HG02870 (cell line): Measurements from ENCODE around the gene CHST8.
"Not testable (repeated sequence)": the region's sequence is repeated elsewhere in the genome, so short reads cannot be mapped to it uniquely, and the experiment has no call there.

Source experiments
- ATAC-seq: cut with Tn5 transposase; IDR thresholded peaks from one replicate; pipeline ENCODE4 v1.9.1; 2021; ENCODE audit warnings: mild to moderate bottlenecking, moderate library complexity; ENCODE audit not compliant: unreplicated experiment

CHST8 gene

GRCh38 chr19:33621811-33622504, at the start of gene CHST8:
Gene CHST8 (plus strand): TSS chr19:33621953. CDS start chr19:33689262, 67,309 bp downstream.
- no peak for ATAC-seq

GRCh38 chr19:33572929-33573328, 48.8 kb upstream of the CHST8 start:
- no peak for ATAC-seq

- ATAC-seq: no peak
Measured at GRCh38 chr19:33574824-33575223, 46.9 kb upstream of the CHST8 start.

GRCh38 chr19:33578697-33579096, 43.1 kb upstream of the CHST8 start:
- ATAC-seq: no peak

- no peak for ATAC-seq
Measured at GRCh38 chr19:33580026-33580644, 41.6 kb upstream of the CHST8 start.

GRCh38 chr19:33580645-33581037, 41.1 kb upstream of the CHST8 start:
- no peak for ATAC-seq

- no peak for ATAC-seq
Measured at GRCh38 chr19:33582914-33583313, 38.8 kb upstream of the CHST8 start.

- ATAC-seq: no peak
Measured at GRCh38 chr19:33587150-33587549, 34.6 kb upstream of the CHST8 start.

- ATAC-seq: no peak
Measured at GRCh38 chr19:33590224-33590623, 31.5 kb upstream of the CHST8 start.

GRCh38 chr19:33595783-33596182, 26.0 kb upstream of the CHST8 start:
- ATAC-seq: no peak

GRCh38 chr19:33601583-33601982, 20.2 kb upstream of the CHST8 start:
- ATAC-seq: no peak

GRCh38 chr19:33602576-33603204, 19.1 kb upstream of the CHST8 start:
- ATAC-seq: no peak

- ATAC-seq: no peak
Measured at GRCh38 chr19:33603377-33603776, 18.4 kb upstream of the CHST8 start.

GRCh38 chr19:33604651-33605050, 17.1 kb upstream of the CHST8 start:
- no peak for ATAC-seq

- ATAC-seq: not testable (repeated sequence)
Measured at GRCh38 chr19:33605803-33606295, 15.9 kb upstream of the CHST8 start.

GRCh38 chr19:33606556-33606955, 15.2 kb upstream of the CHST8 start:
- ATAC-seq: no peak

- no peak for ATAC-seq
Measured at GRCh38 chr19:33609353-33609752, 12.4 kb upstream of the CHST8 start.

- ATAC-seq: no peak
Measured at GRCh38 chr19:33610588-33610987, 11.2 kb upstream of the CHST8 start.

- ATAC-seq: no peak
Measured at GRCh38 chr19:33612928-33613619, 8.7 kb upstream of the CHST8 start.

GRCh38 chr19:33613620-33614000, 8.1 kb upstream of the CHST8 start:
- ATAC-seq: no peak

GRCh38 chr19:33616346-33616745, 5.4 kb upstream of the CHST8 start:
- no peak for ATAC-seq
